SK-N-SH treated with all-trans-retinoic acid at 6 μM for 48 hours (cell line): ENCODE results near the gene IL20.

Source experiments
- ATAC-seq: fragments of 200-7000 bp; cut with Tn5 transposase; 3 replicates; pipeline ENCODE4 v1.9.1; 2020; ENCODE audit warnings: mild to moderate bottlenecking, moderate library complexity
- ARNTL ChIP-seq: fragments of 450-650 bp; formaldehyde crosslinking; IDR thresholded peaks from 2 replicates; pipeline ENCODE4 v1.5.0; 2020; ENCODE audit warnings: low read depth, mild to moderate bottlenecking, moderate library complexity, borderline replicate concordance
- BACH2 ChIP-seq: fragments of 250-450 bp; sonication (Bioruptor Pico); IDR thresholded peaks from 2 replicates; pipeline ENCODE4 v1.9.0; 2021; ENCODE audit warnings: mild to moderate bottlenecking, borderline replicate concordance
- CREB5 ChIP-seq: fragments of 250-450 bp; sonication (Bioruptor Pico); IDR thresholded peaks from 2 replicates; pipeline ENCODE4 v1.5.1; 2020; ENCODE audit warnings: low read depth, mild to moderate bottlenecking, moderate library complexity
- CSRNP3 ChIP-seq: fragments of 250-450 bp; sonication (Bioruptor Pico); IDR thresholded peaks from 2 replicates; pipeline ENCODE4 v1.5.1; 2021; ENCODE audit warnings: mild to moderate bottlenecking, moderate library complexity
- GLIS3 ChIP-seq: fragments of 250-450 bp; sonication (Bioruptor Pico); IDR thresholded peaks from 2 replicates; pipeline ENCODE4 v1.5.0; 2020; ENCODE audit warnings: mild to moderate bottlenecking, moderate library complexity
- OSR1 ChIP-seq: fragments of 250-450 bp; sonication (Bioruptor Pico); IDR thresholded peaks from 2 replicates; pipeline ENCODE4 v1.8.0; 2022; ENCODE audit warnings: moderate library complexity, mild to moderate bottlenecking, inconsistent platforms
- PPARA ChIP-seq: fragments of 250-450 bp; sonication (Bioruptor Pico); IDR thresholded peaks from 2 replicates; pipeline ENCODE4 v1.5.0; 2020; ENCODE audit warnings: mild to moderate bottlenecking, borderline replicate concordance
- RARB ChIP-seq: fragments of 250-450 bp; sonication (Bioruptor Pico); IDR thresholded peaks from 2 replicates; pipeline ENCODE4 v1.8.0; 2021; ENCODE audit warnings: mild to moderate bottlenecking, moderate library complexity
- SNAI2 ChIP-seq: fragments of 250-450 bp; sonication (Bioruptor Pico); IDR thresholded peaks from 2 replicates; pipeline ENCODE4 v1.5.0; 2020; ENCODE audit warnings: mild to moderate bottlenecking, moderate library complexity
- TCF4 ChIP-seq: fragments of 250-450 bp; sonication (Bioruptor Pico); IDR thresholded peaks from 2 replicates; pipeline ENCODE4 v1.8.0; 2021; ENCODE audit warnings: mild to moderate bottlenecking, moderate library complexity, borderline replicate concordance
- TOX ChIP-seq: fragments of 250-450 bp; sonication (Bioruptor Pico); IDR thresholded peaks from 2 replicates; pipeline ENCODE4 v1.8.0; 2021; ENCODE audit warnings: mild to moderate bottlenecking, moderate library complexity, borderline replicate concordance
- ZC3H10 ChIP-seq: fragments of 250-450 bp; sonication (Bioruptor Pico); IDR thresholded peaks from 2 replicates; pipeline ENCODE4 v1.5.1; 2021; ENCODE audit warnings: mild to moderate bottlenecking, moderate library complexity
- ZFP3 ChIP-seq: fragments of 250-450 bp; sonication (Bioruptor Pico); IDR thresholded peaks from 2 replicates; pipeline ENCODE4 v1.5.0; 2020; ENCODE audit warnings: mild to moderate bottlenecking, moderate library complexity
- ZNF565 ChIP-seq: fragments of 450-650 bp; formaldehyde crosslinking; conservative IDR thresholded peaks from 2 replicates; pipeline ENCODE4 v1.5.0; 2020; ENCODE audit warnings: low read depth, mild to moderate bottlenecking, moderate library complexity
- ZNF8 ChIP-seq: fragments of 450-650 bp; formaldehyde crosslinking; IDR thresholded peaks from 2 replicates; pipeline ENCODE4 v1.5.0; 2020; ENCODE audit warnings: mild to moderate bottlenecking, moderate library complexity
- TF ChIP-seq, protein P1 (sequence below): fragments of 250-450 bp; sonication (Bioruptor Pico); IDR thresholded peaks from 2 replicates; pipeline ENCODE4 v1.5.0; 2020; ENCODE audit warnings: mild to moderate bottlenecking, moderate library complexity
- TF ChIP-seq, protein P2 (sequence below): fragments of 250-450 bp; sonication (Bioruptor Pico); IDR thresholded peaks from 2 replicates; pipeline ENCODE4 v1.8.0; 2020; ENCODE audit warnings: mild to moderate bottlenecking, moderate library complexity, borderline replicate concordance
- TF ChIP-seq, protein P3 (sequence below): fragments of 250-450 bp; sonication (Bioruptor Pico); IDR thresholded peaks from 2 replicates; pipeline ENCODE4 v1.8.0; 2021; ENCODE audit warnings: low read depth, mild to moderate bottlenecking, moderate library complexity, borderline replicate concordance

Gene IL20

DNA sequence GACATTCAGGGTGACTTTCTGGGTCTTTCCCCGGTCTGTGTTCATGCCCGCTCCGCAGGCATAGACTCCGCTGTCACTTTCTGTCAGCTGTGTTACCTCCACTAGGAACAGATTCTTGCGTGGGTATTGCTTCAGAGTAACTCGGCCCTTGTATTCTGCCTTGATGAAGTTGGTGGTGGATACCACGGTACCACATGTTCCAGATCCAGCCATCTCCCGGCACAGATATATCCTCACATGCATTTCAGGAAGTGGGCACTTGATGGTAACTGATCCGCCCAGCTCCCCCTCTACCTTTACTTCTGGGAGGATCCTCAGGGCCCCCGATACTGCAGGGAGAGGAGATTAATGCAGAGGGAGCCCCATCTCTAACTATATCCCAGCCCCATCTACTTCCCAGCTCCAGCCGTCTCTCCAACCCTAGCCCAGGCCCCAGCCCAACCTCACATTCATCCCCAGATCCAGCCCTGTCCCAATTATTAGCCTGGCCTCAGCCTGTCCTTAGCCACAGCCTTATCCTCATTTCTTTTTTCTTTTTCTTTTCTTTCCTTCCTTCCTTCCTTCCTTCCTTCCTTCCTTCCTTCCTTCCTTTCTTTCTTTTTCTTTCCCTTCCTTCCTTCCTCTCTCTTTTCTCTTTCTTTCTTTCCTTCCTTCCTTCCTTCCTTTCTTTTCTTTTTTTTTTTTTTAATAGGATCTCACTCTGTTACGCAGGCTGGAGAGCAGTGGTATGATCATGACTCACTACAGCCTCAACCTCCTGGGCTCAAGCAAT is 48.5 kb downstream of the IL20 start:
- no peak for TF ChIP-seq TCF4 (CRISPR knock-in tag)
- TF ChIP-seq SNAI2 (CRISPR knock-in tag), result no peak
- no peak for TF ChIP-seq ZNF8 (CRISPR knock-in tag)
- no peak for TF ChIP-seq ZNF565
- TF ChIP-seq, protein P1, sequence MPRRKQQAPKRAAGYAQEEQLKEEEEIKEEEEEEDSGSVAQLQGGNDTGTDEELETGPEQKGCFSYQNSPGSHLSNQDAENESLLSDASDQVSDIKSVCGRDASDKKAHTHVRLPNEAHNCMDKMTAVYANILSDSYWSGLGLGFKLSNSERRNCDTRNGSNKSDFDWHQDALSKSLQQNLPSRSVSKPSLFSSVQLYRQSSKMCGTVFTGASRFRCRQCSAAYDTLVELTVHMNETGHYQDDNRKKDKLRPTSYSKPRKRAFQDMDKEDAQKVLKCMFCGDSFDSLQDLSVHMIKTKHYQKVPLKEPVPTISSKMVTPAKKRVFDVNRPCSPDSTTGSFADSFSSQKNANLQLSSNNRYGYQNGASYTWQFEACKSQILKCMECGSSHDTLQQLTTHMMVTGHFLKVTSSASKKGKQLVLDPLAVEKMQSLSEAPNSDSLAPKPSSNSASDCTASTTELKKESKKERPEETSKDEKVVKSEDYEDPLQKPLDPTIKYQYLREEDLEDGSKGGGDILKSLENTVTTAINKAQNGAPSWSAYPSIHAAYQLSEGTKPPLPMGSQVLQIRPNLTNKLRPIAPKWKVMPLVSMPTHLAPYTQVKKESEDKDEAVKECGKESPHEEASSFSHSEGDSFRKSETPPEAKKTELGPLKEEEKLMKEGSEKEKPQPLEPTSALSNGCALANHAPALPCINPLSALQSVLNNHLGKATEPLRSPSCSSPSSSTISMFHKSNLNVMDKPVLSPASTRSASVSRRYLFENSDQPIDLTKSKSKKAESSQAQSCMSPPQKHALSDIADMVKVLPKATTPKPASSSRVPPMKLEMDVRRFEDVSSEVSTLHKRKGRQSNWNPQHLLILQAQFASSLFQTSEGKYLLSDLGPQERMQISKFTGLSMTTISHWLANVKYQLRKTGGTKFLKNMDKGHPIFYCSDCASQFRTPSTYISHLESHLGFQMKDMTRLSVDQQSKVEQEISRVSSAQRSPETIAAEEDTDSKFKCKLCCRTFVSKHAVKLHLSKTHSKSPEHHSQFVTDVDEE (CRISPR knock-in tag), result no peak
- no peak for TF ChIP-seq CSRNP3
- TF ChIP-seq TOX, result no peak
- TF ChIP-seq OSR1 (CRISPR knock-in tag), result no peak
- no peak for TF ChIP-seq ZFP3 (CRISPR knock-in tag)
- TF ChIP-seq CREB5 (CRISPR knock-in tag), result no peak
- TF ChIP-seq, protein P2, sequence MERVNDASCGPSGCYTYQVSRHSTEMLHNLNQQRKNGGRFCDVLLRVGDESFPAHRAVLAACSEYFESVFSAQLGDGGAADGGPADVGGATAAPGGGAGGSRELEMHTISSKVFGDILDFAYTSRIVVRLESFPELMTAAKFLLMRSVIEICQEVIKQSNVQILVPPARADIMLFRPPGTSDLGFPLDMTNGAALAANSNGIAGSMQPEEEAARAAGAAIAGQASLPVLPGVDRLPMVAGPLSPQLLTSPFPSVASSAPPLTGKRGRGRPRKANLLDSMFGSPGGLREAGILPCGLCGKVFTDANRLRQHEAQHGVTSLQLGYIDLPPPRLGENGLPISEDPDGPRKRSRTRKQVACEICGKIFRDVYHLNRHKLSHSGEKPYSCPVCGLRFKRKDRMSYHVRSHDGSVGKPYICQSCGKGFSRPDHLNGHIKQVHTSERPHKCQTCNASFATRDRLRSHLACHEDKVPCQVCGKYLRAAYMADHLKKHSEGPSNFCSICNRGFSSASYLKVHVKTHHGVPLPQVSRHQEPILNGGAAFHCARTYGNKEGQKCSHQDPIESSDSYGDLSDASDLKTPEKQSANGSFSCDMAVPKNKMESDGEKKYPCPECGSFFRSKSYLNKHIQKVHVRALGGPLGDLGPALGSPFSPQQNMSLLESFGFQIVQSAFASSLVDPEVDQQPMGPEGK (CRISPR knock-in tag), result no peak
- no peak for ATAC-seq

DNA sequence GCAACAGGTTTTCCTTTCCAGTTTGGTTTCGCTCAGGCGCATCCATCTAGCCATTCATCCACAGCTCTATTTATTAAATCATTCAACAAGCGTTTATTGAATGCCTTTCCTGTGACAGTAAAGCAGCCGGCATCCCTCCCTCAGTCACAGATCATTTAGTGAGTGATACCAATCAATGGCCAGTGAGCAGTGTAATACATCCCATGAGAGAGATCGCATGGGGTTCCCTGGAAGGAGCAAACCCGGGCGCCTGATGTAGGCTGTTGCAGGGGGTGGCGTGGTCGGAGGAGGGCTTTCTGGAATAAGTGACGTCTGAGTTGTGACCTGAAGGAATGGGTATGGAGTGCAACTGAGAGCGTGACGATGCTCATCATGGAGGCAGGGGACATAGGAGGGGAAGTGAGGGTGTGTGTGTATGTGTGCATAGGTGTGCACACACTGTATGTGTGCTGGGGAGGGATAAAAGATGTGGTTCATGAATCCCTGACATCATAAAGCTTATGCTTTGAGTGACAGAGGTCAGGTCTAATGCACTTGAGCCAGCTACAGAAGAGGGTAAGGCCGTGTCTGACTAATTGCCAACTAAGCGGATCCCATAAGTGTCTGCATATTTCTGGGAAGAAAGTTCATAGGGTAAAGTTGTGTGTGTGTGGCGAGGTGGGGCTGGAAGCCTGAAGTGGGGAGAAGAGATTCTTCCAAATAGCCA is 49.8 kb downstream of the IL20 start:
- no peak for ATAC-seq
- TF ChIP-seq RARB (no peak), OSR1 (CRISPR knock-in tag) (no peak), PPARA (CRISPR knock-in tag) (no peak), CSRNP3 (no peak), TOX (no peak), CREB5 (CRISPR knock-in tag) (no peak), GLIS3 (no peak), ZFP3 (CRISPR knock-in tag) (no peak), ZC3H10 (CRISPR knock-in tag) (no peak), BACH2 (CRISPR knock-in tag) (no peak), ZNF8 (CRISPR knock-in tag) (no peak), ZNF565 (no peak), ARNTL (CRISPR knock-in tag) (no peak)
- TF ChIP-seq, protein P3, sequence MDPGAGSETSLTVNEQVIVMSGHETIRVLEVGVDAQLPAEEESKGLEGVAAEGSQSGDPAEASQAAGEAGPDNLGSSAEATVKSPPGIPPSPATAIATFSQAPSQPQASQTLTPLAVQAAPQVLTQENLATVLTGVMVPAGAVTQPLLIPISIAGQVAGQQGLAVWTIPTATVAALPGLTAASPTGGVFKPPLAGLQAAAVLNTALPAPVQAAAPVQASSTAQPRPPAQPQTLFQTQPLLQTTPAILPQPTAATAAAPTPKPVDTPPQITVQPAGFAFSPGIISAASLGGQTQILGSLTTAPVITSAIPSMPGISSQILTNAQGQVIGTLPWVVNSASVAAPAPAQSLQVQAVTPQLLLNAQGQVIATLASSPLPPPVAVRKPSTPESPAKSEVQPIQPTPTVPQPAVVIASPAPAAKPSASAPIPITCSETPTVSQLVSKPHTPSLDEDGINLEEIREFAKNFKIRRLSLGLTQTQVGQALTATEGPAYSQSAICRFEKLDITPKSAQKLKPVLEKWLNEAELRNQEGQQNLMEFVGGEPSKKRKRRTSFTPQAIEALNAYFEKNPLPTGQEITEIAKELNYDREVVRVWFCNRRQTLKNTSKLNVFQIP (CRISPR knock-in tag), result no peak
- TF ChIP-seq, protein P1 (CRISPR knock-in tag), result no peak
- TF ChIP-seq, protein P2 (CRISPR knock-in tag), result no peak
